Measurements from ENCODE around the gene HTT.

DNA sequence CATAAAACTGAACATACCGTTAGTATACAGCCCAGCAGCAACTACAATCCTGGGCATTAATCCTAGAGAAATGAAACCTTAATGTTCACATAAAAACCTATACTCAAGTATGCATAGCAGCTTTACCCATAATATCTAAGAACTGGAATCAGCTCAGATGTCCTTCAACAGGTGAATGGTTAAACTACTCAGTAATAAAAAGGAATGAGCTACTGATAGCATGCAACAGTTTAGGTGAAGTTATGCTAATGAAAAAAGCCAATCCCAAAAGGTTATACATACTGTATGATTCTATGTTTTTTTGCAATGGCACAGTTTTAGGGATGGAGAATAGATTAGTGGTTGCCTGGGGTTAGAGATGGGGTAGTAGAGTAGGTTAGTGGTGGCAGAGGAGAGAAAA lies 9.3 kb downstream of the HTT start:
- TF ChIP-seq POLR2A (IDR thresholded peaks at IDR 0.05), result no peak
- TF ChIP-seq, protein P1, sequence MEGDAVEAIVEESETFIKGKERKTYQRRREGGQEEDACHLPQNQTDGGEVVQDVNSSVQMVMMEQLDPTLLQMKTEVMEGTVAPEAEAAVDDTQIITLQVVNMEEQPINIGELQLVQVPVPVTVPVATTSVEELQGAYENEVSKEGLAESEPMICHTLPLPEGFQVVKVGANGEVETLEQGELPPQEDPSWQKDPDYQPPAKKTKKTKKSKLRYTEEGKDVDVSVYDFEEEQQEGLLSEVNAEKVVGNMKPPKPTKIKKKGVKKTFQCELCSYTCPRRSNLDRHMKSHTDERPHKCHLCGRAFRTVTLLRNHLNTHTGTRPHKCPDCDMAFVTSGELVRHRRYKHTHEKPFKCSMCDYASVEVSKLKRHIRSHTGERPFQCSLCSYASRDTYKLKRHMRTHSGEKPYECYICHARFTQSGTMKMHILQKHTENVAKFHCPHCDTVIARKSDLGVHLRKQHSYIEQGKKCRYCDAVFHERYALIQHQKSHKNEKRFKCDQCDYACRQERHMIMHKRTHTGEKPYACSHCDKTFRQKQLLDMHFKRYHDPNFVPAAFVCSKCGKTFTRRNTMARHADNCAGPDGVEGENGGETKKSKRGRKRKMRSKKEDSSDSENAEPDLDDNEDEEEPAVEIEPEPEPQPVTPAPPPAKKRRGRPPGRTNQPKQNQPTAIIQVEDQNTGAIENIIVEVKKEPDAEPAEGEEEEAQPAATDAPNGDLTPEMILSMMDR (IDR thresholded peaks at IDR 0.05), result no peak

All from adrenal gland (tissue), 5 donors.